Measurements from ENCODE around the gene KDELR3.

The KDELR3 gene

GRCh38 chr22:38450234-38450797, 17.6 kb upstream of the KDELR3 start:
- no peak overlapping the region for H3K4me3 ChIP-seq (ENCODE audit: low read length)
- H3K4me1 ChIP-seq (ENCODE audit: control insufficient read depth, insufficient read depth, low read length) = no peaks in the 10 kb centered on the region; the same call in 1 of the 2 replicates
- H3K9me3 ChIP-seq (ENCODE audit: control insufficient read depth, insufficient read depth, low read length) = no peaks in the 10 kb centered on the region
- DNase-seq (ENCODE audit: low read depth, low spot score) = no peak
- no peaks in the 10 kb centered on the region; the same call in 1 of the 2 replicates for H3K36me3 ChIP-seq (ENCODE audit: control insufficient read depth, insufficient read depth, low read length)
- no CpG with 5 or more reads among the region's 11 CpGs for WGBS (ENCODE audit: insufficient coverage, insufficient read length)
- H3K27ac ChIP-seq (ENCODE audit: low read length) = no peak overlapping the region
- peaks cover 14% of the 10 kb centered on the region for H3K27me3 ChIP-seq (ENCODE audit: control insufficient read depth, insufficient read depth, low read length)

GRCh38 chr22:38451404-38451803, 16.5 kb upstream of the KDELR3 start:
- H3K4me3 ChIP-seq (ENCODE audit: low read length) = no peak overlapping the region
- WGBS (ENCODE audit: insufficient coverage, insufficient read length) = no CpG with 5 or more reads among the region's 2 CpGs
- H3K27ac ChIP-seq (ENCODE audit: low read length) = no peak overlapping the region
- peaks cover 14% of the 10 kb centered on the region for H3K27me3 ChIP-seq (ENCODE audit: control insufficient read depth, insufficient read depth, low read length)
- DNase-seq (ENCODE audit: low read depth, low spot score) = no peak
- H3K4me1 ChIP-seq (ENCODE audit: control insufficient read depth, insufficient read depth, low read length) = no peaks in the 10 kb centered on the region; the same call in 1 of the 2 replicates
- no peaks in the 10 kb centered on the region for H3K9me3 ChIP-seq (ENCODE audit: control insufficient read depth, insufficient read depth, low read length)
- H3K36me3 ChIP-seq (ENCODE audit: control insufficient read depth, insufficient read depth, low read length) = no peaks in the 10 kb centered on the region; the same call in 1 of the 2 replicates

- H3K27ac ChIP-seq (ENCODE audit: low read length) = no peak overlapping the region
Observed at GRCh38 chr22:38451864-38452263, 16.0 kb upstream of the KDELR3 start.

GRCh38 chr22:38452373-38453065, 15.4 kb upstream of the KDELR3 start:
- Histone ChIP-seq H3K4me1 (ENCODE audit: control insufficient read depth, insufficient read depth, low read length) (no peaks in the 10 kb centered on the region; the same call in 1 of the 2 replicates), H3K36me3 (ENCODE audit: control insufficient read depth, insufficient read depth, low read length) (no peaks in the 10 kb centered on the region; the same call in 1 of the 2 replicates), H3K27ac (ENCODE audit: low read length) (no peak overlapping the region), H3K4me3 (ENCODE audit: low read length) (no peak overlapping the region), H3K9me3 (ENCODE audit: control insufficient read depth, insufficient read depth, low read length) (no peaks in the 10 kb centered on the region), H3K27me3 (ENCODE audit: control insufficient read depth, insufficient read depth, low read length) (peaks cover 15% of the 10 kb centered on the region)
- no CpG with 5 or more reads among the region's 25 CpGs for WGBS (ENCODE audit: insufficient coverage, insufficient read length)
- DNase-seq (ENCODE audit: low read depth, low spot score) = no peak

More at GRCh38 chr22:38451864-38452263, 16.0 kb upstream of the KDELR3 start:
- Histone ChIP-seq H3K9me3 (ENCODE audit: control insufficient read depth, insufficient read depth, low read length) (no peaks in the 10 kb centered on the region), H3K4me1 (ENCODE audit: control insufficient read depth, insufficient read depth, low read length) (no peaks in the 10 kb centered on the region; the same call in 1 of the 2 replicates), H3K36me3 (ENCODE audit: control insufficient read depth, insufficient read depth, low read length) (no peaks in the 10 kb centered on the region; the same call in 1 of the 2 replicates), H3K4me3 (ENCODE audit: low read length) (no peak overlapping the region), H3K27me3 (ENCODE audit: control insufficient read depth, insufficient read depth, low read length) (peaks cover 15% of the 10 kb centered on the region)
- no peak for DNase-seq (ENCODE audit: low read depth, low spot score)
- WGBS (ENCODE audit: insufficient coverage, insufficient read length) = no CpG with 5 or more reads among the region's 4 CpGs

GRCh38 chr22:38453066-38453672, 14.7 kb upstream of the KDELR3 start:
- no peaks in the 10 kb centered on the region; the same call in 1 of the 2 replicates for H3K36me3 ChIP-seq (ENCODE audit: control insufficient read depth, insufficient read depth, low read length)
- no peak overlapping the region for H3K4me3 ChIP-seq (ENCODE audit: low read length)
- peaks cover 15% of the 10 kb centered on the region for H3K27me3 ChIP-seq (ENCODE audit: control insufficient read depth, insufficient read depth, low read length)
- no peaks in the 10 kb centered on the region for H3K9me3 ChIP-seq (ENCODE audit: control insufficient read depth, insufficient read depth, low read length)
- H3K27ac ChIP-seq (ENCODE audit: low read length) = no peak overlapping the region
- no peaks in the 10 kb centered on the region; the same call in 1 of the 2 replicates for H3K4me1 ChIP-seq (ENCODE audit: control insufficient read depth, insufficient read depth, low read length)
- WGBS (ENCODE audit: insufficient coverage, insufficient read length) = no CpG with 5 or more reads among the region's 11 CpGs
- no peak for DNase-seq (ENCODE audit: low read depth, low spot score)

DNA sequence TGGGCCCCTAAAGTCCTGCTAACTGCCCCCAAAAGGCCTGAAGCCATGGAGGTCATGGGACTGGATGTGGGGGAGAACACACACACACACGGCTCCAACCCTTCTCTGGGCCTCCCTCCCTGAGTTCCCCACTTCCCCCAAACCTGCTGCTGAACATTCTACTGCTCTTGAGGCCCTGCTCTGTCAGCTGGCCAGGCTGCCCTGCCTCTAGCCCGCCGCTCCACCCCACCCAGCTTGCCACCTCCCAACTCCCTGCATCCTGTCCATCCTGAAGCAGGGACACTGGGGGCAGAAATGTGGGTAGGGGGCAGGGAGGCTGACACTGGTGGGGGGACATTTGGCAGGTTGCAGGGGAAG, 13.9 kb upstream of the KDELR3 start:
- no peak for DNase-seq (ENCODE audit: low read depth, low spot score)
- H3K4me3 ChIP-seq (ENCODE audit: low read length) = no peak overlapping the region
- no CpG with 5 or more reads among the region's 3 CpGs for WGBS (ENCODE audit: insufficient coverage, insufficient read length)

GRCh38 chr22:38454353-38455075, 13.4 kb upstream of the KDELR3 start:
- DNase-seq (ENCODE audit: low read depth, low spot score) = no peak
- H3K9me3 ChIP-seq (ENCODE audit: control insufficient read depth, insufficient read depth, low read length) = no peaks in the 10 kb centered on the region
- H3K27ac ChIP-seq (ENCODE audit: low read length) = no peak overlapping the region
- no peaks in the 10 kb centered on the region for H3K4me1 ChIP-seq (ENCODE audit: control insufficient read depth, insufficient read depth, low read length)
- H3K36me3 ChIP-seq (ENCODE audit: control insufficient read depth, insufficient read depth, low read length) = no peaks in the 10 kb centered on the region; the same call in 1 of the 2 replicates
- peaks cover 15% of the 10 kb centered on the region for H3K27me3 ChIP-seq (ENCODE audit: control insufficient read depth, insufficient read depth, low read length)
- WGBS (ENCODE audit: insufficient coverage, insufficient read length) = no CpG with 5 or more reads among the region's 67 CpGs
- H3K4me3 ChIP-seq (ENCODE audit: low read length) = peak overlapping the region; percentile 36; the same call in 1 of the 2 replicates

More for the DNA sequence above, 13.9 kb upstream of the KDELR3 start:
- Histone ChIP-seq H3K27me3 (ENCODE audit: control insufficient read depth, insufficient read depth, low read length) (peaks cover 15% of the 10 kb centered on the region), H3K9me3 (ENCODE audit: control insufficient read depth, insufficient read depth, low read length) (no peaks in the 10 kb centered on the region), H3K4me1 (ENCODE audit: control insufficient read depth, insufficient read depth, low read length) (no peaks in the 10 kb centered on the region), H3K27ac (ENCODE audit: low read length) (no peak overlapping the region), H3K36me3 (ENCODE audit: control insufficient read depth, insufficient read depth, low read length) (no peaks in the 10 kb centered on the region; the same call in 1 of the 2 replicates)

DNA sequence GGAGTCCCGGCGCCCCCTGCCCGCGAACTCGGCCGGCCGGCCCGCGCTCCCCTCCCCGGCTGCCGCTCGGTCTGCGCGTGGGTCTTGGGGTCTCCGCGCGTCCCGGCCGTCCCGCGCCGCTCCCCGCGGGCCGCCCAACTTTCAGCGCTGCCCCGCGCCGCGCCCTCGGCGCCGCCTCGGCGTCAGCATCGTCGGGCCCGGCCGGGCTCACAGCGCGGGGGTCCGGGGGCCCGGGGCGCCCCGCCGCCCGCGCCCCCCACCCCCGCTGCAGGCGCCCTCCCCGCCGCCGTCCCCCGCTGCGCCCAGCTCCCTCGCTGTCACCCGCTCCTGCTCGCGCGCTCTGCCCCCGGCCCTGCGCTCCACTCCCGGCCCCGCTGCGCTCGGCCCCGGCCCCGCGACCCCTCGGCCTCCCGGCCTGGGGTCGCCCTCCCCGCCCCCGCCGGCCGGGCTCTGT, 12.8 kb upstream of the KDELR3 start, which contains the start of gene KCNJ4:
Gene KCNJ4, minus strand, starts transcription at position 124 of the 454 bp plus-strand sequence. CDS start 27,067 bp downstream, outside the sequence.
- no peaks in the 10 kb centered on the region for H3K9me3 ChIP-seq (ENCODE audit: control insufficient read depth, insufficient read depth, low read length)
- H3K4me3 ChIP-seq (ENCODE audit: low read length) = peak within 1 kb of the TSS; percentile 43; the same call in 1 of the 2 replicates
- WGBS (ENCODE audit: insufficient coverage, insufficient read length) = no CpG with 5 or more reads among the region's 76 CpGs
- no peaks in the 10 kb centered on the region for H3K4me1 ChIP-seq (ENCODE audit: control insufficient read depth, insufficient read depth, low read length)
- H3K27ac ChIP-seq (ENCODE audit: low read length) = no peak within 1 kb of the TSS
- H3K36me3 ChIP-seq (ENCODE audit: control insufficient read depth, insufficient read depth, low read length) = no peaks in the 10 kb centered on the region; the same call in 1 of the 2 replicates
- no peak for DNase-seq (ENCODE audit: low read depth, low spot score)
- peaks cover 15% of the 10 kb centered on the region for H3K27me3 ChIP-seq (ENCODE audit: control insufficient read depth, insufficient read depth, low read length)

GRCh38 chr22:38455530-38456271, 12.2 kb upstream of the KDELR3 start:
- no peaks in the 10 kb centered on the region for H3K4me1 ChIP-seq (ENCODE audit: control insufficient read depth, insufficient read depth, low read length)
- no peaks in the 10 kb centered on the region; the same call in 1 of the 2 replicates for H3K36me3 ChIP-seq (ENCODE audit: control insufficient read depth, insufficient read depth, low read length)
- H3K4me3 ChIP-seq (ENCODE audit: low read length) = peak overlapping the region; percentile 43; the same call in 1 of the 2 replicates
- no peaks in the 10 kb centered on the region for H3K9me3 ChIP-seq (ENCODE audit: control insufficient read depth, insufficient read depth, low read length)
- no peak for DNase-seq (ENCODE audit: low read depth, low spot score)
- H3K27me3 ChIP-seq (ENCODE audit: control insufficient read depth, insufficient read depth, low read length) = peaks cover 15% of the 10 kb centered on the region
- H3K27ac ChIP-seq (ENCODE audit: low read length) = no peak overlapping the region
- no CpG with 5 or more reads among the region's 90 CpGs for WGBS (ENCODE audit: insufficient coverage, insufficient read length)
